ENCODE results near the gene NOS1AP. TPM values are rescaled to one million over a fixed set of nuclear protein-coding genes. Genes with fewer than 3 reads are reported as not detected.

NOS1AP gene
- total RNA-seq, 1 experiment from 2014 or later, result 2.6 TPM

DNA sequence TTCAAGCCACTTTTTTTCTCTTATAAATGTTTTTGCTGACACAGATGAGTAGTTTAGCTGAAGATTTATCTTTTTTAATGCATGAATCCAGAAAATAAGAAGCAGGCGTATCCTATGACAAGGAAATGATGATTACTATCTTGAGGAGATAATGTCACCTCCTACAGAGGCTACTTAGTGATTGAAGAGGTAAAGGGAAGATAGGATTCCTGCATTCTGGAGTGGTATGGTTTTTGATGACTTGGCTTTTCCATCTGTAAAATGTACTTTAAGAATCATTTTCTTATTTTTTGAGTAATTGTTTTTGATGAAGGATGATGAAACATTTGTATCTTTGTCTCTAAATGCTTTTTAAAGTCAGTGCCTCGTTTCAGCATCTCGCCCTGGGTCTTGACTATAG lies 184.3 kb downstream of the NOS1AP start:
- Histone ChIP-seq H2AFZ (ENCODE audit: low read length) (no peak overlapping the region), H3K27ac (ENCODE audit: low read length) (no peak overlapping the region), H3K9ac (ENCODE audit: low read length) (no peak overlapping the region), H3K9me3 (ENCODE audit: low read length) (no peaks in the 10 kb centered on the region), H3K36me3 (ENCODE audit: low read depth, low read length) (no peaks in the 10 kb centered on the region), H3F3A (ENCODE audit: low read length, unreplicated experiment) (no peaks in the 10 kb centered on the region), H3K9me2 (replicated peaks; ENCODE audit: low read length) (no peaks in the 10 kb centered on the region), H3K27me3 (ENCODE audit: low read length) (no peaks in the 10 kb centered on the region), H3K4me3 (ENCODE audit: low read length) (no peak overlapping the region), H4K20me1 (ENCODE audit: low read length) (no peaks in the 10 kb centered on the region), H3K4me2 (ENCODE audit: low read length) (no peak overlapping the region), H3K79me2 (ENCODE audit: low read length) (no peaks in the 10 kb centered on the region), H3K4me1 (ENCODE audit: insufficient read depth, low read length) (no peaks in the 10 kb centered on the region)
- CTCF ChIA-PET, result no interaction called here
- BruUV-seq (replicated peaks), result no TSS peak
- ATAC-seq (no peak), DNase-seq (no peak)
- TF ChIP-seq, protein P1, sequence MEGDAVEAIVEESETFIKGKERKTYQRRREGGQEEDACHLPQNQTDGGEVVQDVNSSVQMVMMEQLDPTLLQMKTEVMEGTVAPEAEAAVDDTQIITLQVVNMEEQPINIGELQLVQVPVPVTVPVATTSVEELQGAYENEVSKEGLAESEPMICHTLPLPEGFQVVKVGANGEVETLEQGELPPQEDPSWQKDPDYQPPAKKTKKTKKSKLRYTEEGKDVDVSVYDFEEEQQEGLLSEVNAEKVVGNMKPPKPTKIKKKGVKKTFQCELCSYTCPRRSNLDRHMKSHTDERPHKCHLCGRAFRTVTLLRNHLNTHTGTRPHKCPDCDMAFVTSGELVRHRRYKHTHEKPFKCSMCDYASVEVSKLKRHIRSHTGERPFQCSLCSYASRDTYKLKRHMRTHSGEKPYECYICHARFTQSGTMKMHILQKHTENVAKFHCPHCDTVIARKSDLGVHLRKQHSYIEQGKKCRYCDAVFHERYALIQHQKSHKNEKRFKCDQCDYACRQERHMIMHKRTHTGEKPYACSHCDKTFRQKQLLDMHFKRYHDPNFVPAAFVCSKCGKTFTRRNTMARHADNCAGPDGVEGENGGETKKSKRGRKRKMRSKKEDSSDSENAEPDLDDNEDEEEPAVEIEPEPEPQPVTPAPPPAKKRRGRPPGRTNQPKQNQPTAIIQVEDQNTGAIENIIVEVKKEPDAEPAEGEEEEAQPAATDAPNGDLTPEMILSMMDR (conservative IDR thresholded peaks at IDR 0.05; ENCODE audit: low read depth, low read length), result no peak
- TF ChIP-seq EZH2 (IDR thresholded peaks at IDR 0.05; ENCODE audit: low read length, unreplicated experiment) (no peak), EZH2phosphoT487 (IDR thresholded peaks at IDR 0.05; ENCODE audit: borderline replicate concordance, low read length) (no peak)
- intact Hi-C loops (cut with micrococcal nuclease), result no loop called here
- POLR2A ChIA-PET (ENCODE audit: unreplicated experiment), result no interaction called here

DNA sequence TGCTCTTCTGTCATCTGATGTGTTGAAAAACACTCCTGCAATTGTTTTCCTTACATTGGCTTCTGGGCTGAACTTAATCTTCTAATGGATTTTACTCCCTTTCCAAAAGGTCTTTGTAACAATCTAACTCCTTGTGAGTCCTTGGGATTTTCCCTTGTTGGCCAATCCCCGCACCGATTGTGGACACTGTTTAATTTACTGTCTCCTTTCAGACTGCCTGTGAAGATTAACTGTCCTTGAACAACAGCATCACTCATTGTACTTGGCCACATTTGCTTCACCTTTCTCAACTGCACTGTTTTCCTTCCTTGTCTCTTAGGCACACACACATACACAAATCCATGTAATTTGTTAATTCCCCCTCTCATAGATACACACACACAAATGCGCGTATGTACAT lies 186.8 kb downstream of the NOS1AP start:
- intact Hi-C loops (cut with micrococcal nuclease), result no loop called here
- no peak for DNase-seq

DNA sequence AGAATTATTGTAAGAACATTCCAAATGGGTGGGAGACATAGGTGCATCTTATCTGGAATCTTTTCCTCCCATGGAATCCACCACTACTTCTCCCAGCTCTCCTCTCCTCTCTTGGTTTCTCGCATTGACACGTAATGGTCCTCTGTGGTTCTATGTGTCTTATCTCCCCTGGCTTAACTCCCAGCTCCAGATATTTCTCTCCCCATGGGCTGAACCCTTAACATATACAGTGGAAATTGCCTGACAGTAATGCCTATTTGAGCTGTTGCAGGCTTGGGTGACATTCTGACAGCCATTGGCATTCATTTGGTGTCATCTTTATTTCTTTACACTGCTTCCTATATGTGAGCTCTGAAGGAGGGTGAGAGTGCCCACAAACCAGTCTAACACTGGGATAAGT lies 188.9 kb downstream of the NOS1AP start:
- Histone ChIP-seq H2AFZ (ENCODE audit: low read length) (no peak overlapping the region), H3K9me2 (replicated peaks; ENCODE audit: low read length) (no peaks in the 10 kb centered on the region), H3K4me1 (ENCODE audit: insufficient read depth, low read length) (no peaks in the 10 kb centered on the region), H3K27me3 (ENCODE audit: low read length) (no peaks in the 10 kb centered on the region), H4K20me1 (ENCODE audit: low read length) (no peaks in the 10 kb centered on the region), H3K27ac (ENCODE audit: low read length) (no peak overlapping the region), H3F3A (ENCODE audit: low read length, unreplicated experiment) (no peaks in the 10 kb centered on the region), H3K36me3 (ENCODE audit: low read depth, low read length) (no peaks in the 10 kb centered on the region), H3K4me3 (ENCODE audit: low read length) (no peak overlapping the region), H3K9ac (ENCODE audit: low read length) (no peak overlapping the region), H3K79me2 (ENCODE audit: low read length) (no peaks in the 10 kb centered on the region), H3K9me3 (ENCODE audit: low read length) (no peaks in the 10 kb centered on the region), H3K4me2 (ENCODE audit: low read length) (no peak overlapping the region)
- no peak for DNase-seq
- ChIA-PET CTCF (no interaction called here), POLR2A (ENCODE audit: unreplicated experiment) (no interaction called here)
- intact Hi-C loops (cut with micrococcal nuclease), result no loop called here
- no TSS peak for BruUV-seq (replicated peaks)
- no peak for ATAC-seq
- TF ChIP-seq EZH2 (IDR thresholded peaks at IDR 0.05; ENCODE audit: low read length, unreplicated experiment) (no peak), EZH2phosphoT487 (IDR thresholded peaks at IDR 0.05; ENCODE audit: borderline replicate concordance, low read length) (no peak)
- TF ChIP-seq, protein P1 (conservative IDR thresholded peaks at IDR 0.05; ENCODE audit: low read depth, low read length), result no peak

More for the DNA sequence above, 186.8 kb downstream of the NOS1AP start:
- H3K9me2 ChIP-seq (replicated peaks; ENCODE audit: low read length), result no peaks in the 10 kb centered on the region
- H2AFZ ChIP-seq (ENCODE audit: low read length), result no peak overlapping the region
- POLR2A ChIA-PET (ENCODE audit: unreplicated experiment), result no interaction called here
- no peaks in the 10 kb centered on the region for H3K27me3 ChIP-seq (ENCODE audit: low read length)
- TF ChIP-seq, protein P1 (conservative IDR thresholded peaks at IDR 0.05; ENCODE audit: low read depth, low read length), result no peak
- TF ChIP-seq EZH2 (IDR thresholded peaks at IDR 0.05; ENCODE audit: low read length, unreplicated experiment) (no peak), EZH2phosphoT487 (IDR thresholded peaks at IDR 0.05; ENCODE audit: borderline replicate concordance, low read length) (no peak)
- H4K20me1 ChIP-seq (ENCODE audit: low read length), result no peaks in the 10 kb centered on the region
- CTCF ChIA-PET, result no interaction called here
- no peak overlapping the region for H3K9ac ChIP-seq (ENCODE audit: low read length)
- H3K36me3 ChIP-seq (ENCODE audit: low read depth, low read length), result no peaks in the 10 kb centered on the region
- H3K4me3 ChIP-seq (ENCODE audit: low read length), result no peak overlapping the region
- H3K79me2 ChIP-seq (ENCODE audit: low read length), result no peaks in the 10 kb centered on the region
- no peaks in the 10 kb centered on the region for H3K4me1 ChIP-seq (ENCODE audit: insufficient read depth, low read length)
- H3F3A ChIP-seq (ENCODE audit: low read length, unreplicated experiment), result no peaks in the 10 kb centered on the region
- ATAC-seq, result no peak
- BruUV-seq (replicated peaks), result no TSS peak
- H3K27ac ChIP-seq (ENCODE audit: low read length), result no peak overlapping the region
- no peaks in the 10 kb centered on the region for H3K9me3 ChIP-seq (ENCODE audit: low read length)
- no peak overlapping the region for H3K4me2 ChIP-seq (ENCODE audit: low read length)
